HepG2 (cell line): ENCODE measurements around the gene INPP5E. TPM values are rescaled to one million over a fixed set of nuclear protein-coding genes. Genes with fewer than 3 reads are reported as not detected.
A peak's percentile ranks its signal among the peaks of the same experiment; 100 is the strongest.

ENCODE experiments used
- ARNT ChIP-seq: fragments of 450-650 bp; IDR thresholded peaks from 2 replicates; pipeline ENCODE4 v1.6.1; 2017
- HOXD1 ChIP-seq: sonication (generic); formaldehyde crosslinking; IDR thresholded peaks from 2 replicates; pipeline ENCODE4 v1.5.0; 2020; ENCODE audit warnings: missing genetic modification reagents
- KDM3A ChIP-seq: IDR thresholded peaks from 2 replicates; pipeline ENCODE4 v1.6.1; 2018; ENCODE audit warnings: low read depth, missing compliant biosample characterization
- KLF11 ChIP-seq: IDR thresholded peaks from 2 replicates; pipeline ENCODE4 v1.6.1; 2016; ENCODE audit warnings: missing compliant biosample characterization
- LBX2 ChIP-seq: sonication (generic); formaldehyde crosslinking; IDR thresholded peaks from 2 replicates; pipeline ENCODE4 v1.5.0; 2020; ENCODE audit warnings: missing genetic modification reagents, mild to moderate bottlenecking, borderline replicate concordance
- SNAI1 ChIP-seq: sonication (generic); formaldehyde crosslinking; IDR thresholded peaks from 2 replicates; pipeline ENCODE4 v1.5.0; 2020; ENCODE audit warnings: mild to moderate bottlenecking, missing genetic modification reagents, borderline replicate concordance
- TFDP2 ChIP-seq: sonication (generic); formaldehyde crosslinking; IDR thresholded peaks from 2 replicates; pipeline ENCODE4 v1.4.0; 2020; ENCODE audit warnings: missing genetic modification reagents
- ZNF281 ChIP-seq: sonication (generic); formaldehyde crosslinking; IDR thresholded peaks from 2 replicates; pipeline ENCODE4 v1.4.0; 2020; ENCODE audit warnings: missing genetic modification reagents, borderline replicate concordance
- ZNF343 ChIP-seq: sonication (generic); formaldehyde crosslinking; IDR thresholded peaks from 2 replicates; pipeline ENCODE4 v1.4.0; 2020; ENCODE audit warnings: mild to moderate bottlenecking, missing genetic modification reagents
- ZNF597 ChIP-seq: sonication (generic); formaldehyde crosslinking; IDR thresholded peaks from 2 replicates; pipeline ENCODE4 v1.5.0; 2020; ENCODE audit warnings: missing genetic modification reagents
- ZNF709 ChIP-seq: sonication (generic); formaldehyde crosslinking; IDR thresholded peaks from 2 replicates; pipeline ENCODE4 v1.5.0; 2020; ENCODE audit warnings: mild to moderate bottlenecking, missing genetic modification reagents
- ZNF770 ChIP-seq: sonication (generic); formaldehyde crosslinking; IDR thresholded peaks from 2 replicates; pipeline ENCODE4 v1.5.0; 2020; ENCODE audit warnings: mild to moderate bottlenecking, missing genetic modification reagents
- ZNF792 ChIP-seq: IDR thresholded peaks from 2 replicates; pipeline ENCODE4 v1.6.1; 2016
- polyA plus RNA-seq, 8 experiments: library from polyadenylated mRNA; depleted of rRNA in 3 of 8; stranded (reverse) in 7 of 8; unstranded in 1 of 8; fragments of >200 nt; fragmentation: Illumina TruSeq in 4 of 8; extraction: Trizol in 4 of 8; gene quantifications; 2 replicates each; pipeline versions ENCODE4 v1.2.1 to v1.2.3, GENCODE V29; 2011 to 2016; ENCODE audit warnings: low read depth in 4 of 8, missing spikeins in 1 of 8, mixed read lengths in 1 of 8; ENCODE audit not compliant: insufficient read depth in 1 of 8
- total RNA-seq, 5 experiments: library from RNA; depleted of rRNA; stranded (reverse); fragments of >200 nt; fragmentation: Illumina TruSeq; extraction: Trizol; gene quantifications; 2 replicates each; pipeline ENCODE4 v1.2.3, GENCODE V29; 2016; ENCODE audit warnings: low read depth in 1 of 5

INPP5E gene
- total and polyA plus RNA-seq, 2 of the 13 experiments (the other 11 are each of a cell fraction or from before 2014, with no cell fraction given), result 5.5 TPM

GRCh38 chr9:136410500-136411287 is 29.0 kb downstream of the INPP5E start, which contains the start of the genes ENTR1 and PMPCA (continued):
- TF ChIP-seq LBX2 (CRISPR knock-in tag) (0 out of 2 replicates have a peak, but pooled peaks have one; percentile 10), TFDP2 (peak; percentile 80), SNAI1 (CRISPR knock-in tag) (peak; percentile 38; the same call in 1 of the 2 replicates), ZNF792 (CRISPR knock-in tag) (peak; percentile 50; the same call in 1 of the 2 replicates), ZNF597 (CRISPR knock-in tag) (no peak), KLF11 (CRISPR knock-in tag) (no peak), HOXD1 (CRISPR knock-in tag) (peak; percentile 81), ZNF281 (CRISPR knock-in tag) (peak; percentile 99), KDM3A (CRISPR knock-in tag) (peak; percentile 75; the same call in 1 of the 2 replicates), ZNF709 (CRISPR knock-in tag) (no peak), ZNF770 (no peak), ZNF343 (0 out of 2 replicates have a peak, but pooled peaks have one; percentile 1), ARNT (no peak)
